Spinal cord (tissue), 10 donors: ENCODE measurements around the gene DLG2. TPM values are rescaled to one million over a fixed set of nuclear protein-coding genes. Genes with fewer than 3 reads are reported as not detected.

Experiments used
- DNase-seq, 6 donors: peaks; one replicate each; pipeline versions ENCODE4 v3.0.0 to v3.0.0-alpha.2; 2013 to 2015; ENCODE audit warnings: low spot score in 6 of 6, low read depth in 4 of 6
- H3K27ac ChIP-seq: one replicate; pipeline ENCODE4 v1.5.1; 2013; ENCODE audit warnings: low read depth, low read length, control low read depth
- H3K27me3 ChIP-seq: one replicate; pipeline ENCODE4 v1.6.1; 2013; ENCODE audit warnings: low read length; ENCODE audit not compliant: control insufficient read depth, insufficient read depth
- H3K36me3 ChIP-seq: one replicate; pipeline ENCODE4 v1.6.1; 2013; ENCODE audit warnings: low read length; ENCODE audit not compliant: control insufficient read depth, insufficient read depth
- H3K4me1 ChIP-seq: one replicate; pipeline ENCODE4 v1.6.1; 2013; ENCODE audit warnings: low read length; ENCODE audit not compliant: control insufficient read depth, insufficient read depth
- H3K4me3 ChIP-seq: one replicate; pipeline ENCODE4 v1.5.1; 2013; ENCODE audit warnings: low read depth, low read length, control low read depth
- H3K9me3 ChIP-seq: one replicate; pipeline ENCODE4 v1.6.1; 2013; ENCODE audit warnings: low read length; ENCODE audit not compliant: control insufficient read depth, insufficient read depth
- WGBS: methylation state at CpG from one replicate; pipeline ENCODE4 v1.1.5; 2013; ENCODE audit warnings: missing lambda C conversion rate; ENCODE audit not compliant: insufficient coverage; 5-methylcytosine and 5-hydroxymethylcytosine counted together
- polyA plus RNA-seq, 2 donors: library from polyadenylated mRNA; unstranded; fragments of 120-200 nt; gene quantifications; one replicate each; pipeline ENCODE4 v1.2.1, GENCODE V29; 2013; ENCODE audit not compliant: insufficient read length in 2 of 2
- total RNA-seq, 2 donors: library from RNA; depleted of rRNA in 1 of 2; stranded (reverse); fragments of 120-200 nt in 1 of 2; fragments of >200 nt in 1 of 2; gene quantifications; one replicate each; pipeline versions ENCODE4 v1.2.3 to v1.2.4, GENCODE V29; 2013 to 2014
- donor health status: healthy.

DLG2 gene
- total and polyA plus RNA-seq, 4 donors, result 37.7 to 111 (median 49.0) TPM

DNA sequence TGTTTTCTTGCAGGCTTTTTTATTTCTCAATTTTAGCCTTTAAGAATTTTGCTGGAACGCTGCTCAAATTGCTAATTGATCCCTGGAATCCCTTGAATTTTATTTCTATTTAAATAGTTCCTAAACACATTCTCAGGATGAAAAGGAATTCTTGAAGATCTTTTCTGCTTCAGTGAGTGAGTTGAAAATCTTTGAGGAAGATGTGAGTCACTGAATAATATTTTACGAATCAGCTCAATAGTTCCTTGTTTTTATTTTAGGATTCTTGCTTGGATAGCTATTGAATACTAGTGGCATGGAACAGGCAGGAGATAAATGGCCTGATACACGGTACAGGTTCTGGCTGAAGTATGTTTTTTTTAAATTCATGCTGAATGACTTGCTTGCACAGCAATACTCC, 2146.3 kb downstream of the DLG2 start:
- no peak for DNase-seq
- H3K4me1 ChIP-seq, result no peaks in the 10 kb centered on the region
- H3K27me3 ChIP-seq, result no peaks in the 10 kb centered on the region
- no peak overlapping the region for H3K4me3 ChIP-seq
- H3K36me3 ChIP-seq, result no peaks in the 10 kb centered on the region
- H3K27ac ChIP-seq, result no peak overlapping the region
- no peaks in the 10 kb centered on the region for H3K9me3 ChIP-seq
- no CpG with 5 or more reads among the region's 3 CpGs for WGBS

DNA sequence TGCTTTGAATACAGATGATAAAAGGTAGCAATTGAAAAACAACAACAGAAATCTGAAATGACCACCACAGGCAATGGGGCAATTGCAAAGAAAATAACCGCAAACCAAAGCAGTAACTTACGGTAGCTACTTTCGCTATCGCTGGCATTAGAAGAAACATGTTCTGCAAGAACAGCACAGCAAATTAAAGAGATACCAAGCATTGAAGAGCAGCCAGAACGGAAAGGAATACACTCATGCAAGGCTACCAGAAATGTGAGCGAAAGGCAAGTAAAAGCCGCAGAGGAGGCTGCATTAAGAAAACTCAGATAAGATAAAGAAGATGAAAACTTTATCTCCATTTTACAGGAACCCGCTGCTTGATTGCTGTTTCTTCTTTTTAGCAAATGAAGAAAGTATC, 2146.9 kb downstream of the DLG2 start:
- no peaks in the 10 kb centered on the region for H3K36me3 ChIP-seq
- no peak overlapping the region for H3K4me3 ChIP-seq
- no peaks in the 10 kb centered on the region for H3K27me3 ChIP-seq
- no peak for DNase-seq
- H3K27ac ChIP-seq, result no peak overlapping the region
- WGBS, result 79% methylated on average over 4 of the region's 8 CpGs
- H3K9me3 ChIP-seq, result no peaks in the 10 kb centered on the region
- H3K4me1 ChIP-seq, result no peaks in the 10 kb centered on the region

DNA sequence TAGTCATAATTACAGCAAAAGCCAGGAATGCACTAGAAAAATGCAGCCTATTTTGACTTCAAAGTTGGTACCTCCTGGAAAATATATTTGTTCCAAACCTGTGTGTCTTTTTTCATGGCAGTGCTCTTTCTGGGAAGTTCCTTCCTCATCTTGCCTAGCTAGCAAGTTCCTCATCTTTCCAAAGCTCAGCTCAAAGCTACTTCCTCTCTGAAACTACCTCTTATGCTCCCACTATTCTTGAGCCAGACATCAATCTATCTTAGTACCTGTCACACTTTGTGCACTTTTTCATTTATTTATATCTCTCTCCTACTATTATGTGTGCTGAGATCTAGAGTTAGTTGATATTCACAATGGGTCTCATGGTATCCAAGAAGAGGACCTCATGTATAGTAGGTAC, 2149.4 kb downstream of the DLG2 start:
- H3K4me1 ChIP-seq, result no peaks in the 10 kb centered on the region
- no peaks in the 10 kb centered on the region for H3K36me3 ChIP-seq
- H3K4me3 ChIP-seq, result no peak overlapping the region
- no peak for DNase-seq
- no peaks in the 10 kb centered on the region for H3K9me3 ChIP-seq
- no peaks in the 10 kb centered on the region for H3K27me3 ChIP-seq
- no peak overlapping the region for H3K27ac ChIP-seq

DNA sequence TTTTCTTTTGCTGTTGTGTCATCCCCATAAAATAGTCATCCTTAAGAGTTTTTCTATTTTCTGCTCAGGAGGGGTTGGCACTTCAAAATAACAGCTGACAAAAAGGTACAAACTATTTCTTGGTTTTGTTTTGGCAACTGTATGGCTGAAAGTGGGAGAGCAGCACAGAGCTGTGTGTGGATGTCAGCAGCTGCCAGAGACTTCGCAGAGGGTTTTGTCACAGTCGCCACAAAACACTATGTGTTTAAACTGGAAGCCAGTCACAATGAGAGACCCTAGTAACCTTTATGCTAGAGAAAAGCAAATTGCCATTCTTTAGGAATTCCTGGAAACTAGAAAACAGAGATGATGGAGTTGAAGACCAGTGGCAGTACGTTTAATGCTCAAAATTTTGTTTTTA, 2151.4 kb downstream of the DLG2 start:
- H3K36me3 ChIP-seq, result no peaks in the 10 kb centered on the region
- 53% methylated on average over 3 of the region's 3 CpGs for WGBS
- H3K9me3 ChIP-seq, result no peaks in the 10 kb centered on the region
- no peak overlapping the region for H3K27ac ChIP-seq
- no peak overlapping the region for H3K4me3 ChIP-seq
- H3K4me1 ChIP-seq, result no peaks in the 10 kb centered on the region
- DNase-seq, result peak in 1 of 6 donors; percentile 29
- no peaks in the 10 kb centered on the region for H3K27me3 ChIP-seq

DNA sequence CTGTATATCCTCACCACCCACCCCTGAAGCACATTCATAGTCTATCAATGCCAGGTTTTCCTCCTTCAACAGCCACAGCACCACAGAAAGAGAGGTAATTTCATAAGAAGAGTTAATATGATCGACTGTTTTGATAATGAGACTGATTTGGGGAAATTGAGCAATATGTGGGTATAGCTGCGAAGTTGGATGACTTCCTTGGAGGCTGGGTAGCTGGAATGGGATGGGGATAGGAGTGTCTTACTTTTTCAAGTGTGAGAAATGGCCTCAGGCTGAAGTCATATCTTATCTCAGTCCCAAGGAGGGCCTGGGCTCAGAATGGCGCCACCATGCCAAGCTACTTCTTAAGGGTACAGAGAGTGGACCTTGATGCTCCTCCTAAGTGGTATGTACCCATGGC, 2153.4 kb downstream of the DLG2 start:
- no peaks in the 10 kb centered on the region for H3K27me3 ChIP-seq
- no peak overlapping the region for H3K4me3 ChIP-seq
- H3K9me3 ChIP-seq, result no peaks in the 10 kb centered on the region
- H3K36me3 ChIP-seq, result no peaks in the 10 kb centered on the region
- no peak overlapping the region for H3K27ac ChIP-seq
- no peak for DNase-seq
- no peaks in the 10 kb centered on the region for H3K4me1 ChIP-seq
- WGBS, result 97% methylated on average over 3 of the region's 3 CpGs

DNA sequence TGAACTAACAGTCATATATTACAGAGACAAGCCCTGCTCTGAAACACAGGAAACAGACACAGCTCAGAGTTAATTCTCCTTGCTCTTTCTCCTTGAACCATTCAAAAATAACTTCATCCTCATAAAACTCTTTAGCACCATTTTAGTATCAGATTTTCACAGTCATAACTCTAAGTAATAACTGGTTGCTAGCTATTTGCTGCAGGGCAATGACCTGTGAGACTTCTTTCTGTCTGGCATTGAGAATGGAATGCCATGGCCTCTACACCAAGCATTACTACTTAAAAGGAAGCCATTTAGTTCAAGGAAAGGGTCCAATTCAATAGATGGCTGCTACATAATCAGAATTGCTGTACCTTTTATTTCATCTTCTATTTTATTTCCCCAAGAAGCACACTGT, 2154.3 kb downstream of the DLG2 start:
- Histone ChIP-seq H3K4me1 (no peaks in the 10 kb centered on the region), H3K27ac (no peak overlapping the region), H3K27me3 (no peaks in the 10 kb centered on the region), H3K36me3 (no peaks in the 10 kb centered on the region), H3K4me3 (no peak overlapping the region), H3K9me3 (no peaks in the 10 kb centered on the region)
- peak in 1 of 6 donors; percentile 29 for DNase-seq

DNA sequence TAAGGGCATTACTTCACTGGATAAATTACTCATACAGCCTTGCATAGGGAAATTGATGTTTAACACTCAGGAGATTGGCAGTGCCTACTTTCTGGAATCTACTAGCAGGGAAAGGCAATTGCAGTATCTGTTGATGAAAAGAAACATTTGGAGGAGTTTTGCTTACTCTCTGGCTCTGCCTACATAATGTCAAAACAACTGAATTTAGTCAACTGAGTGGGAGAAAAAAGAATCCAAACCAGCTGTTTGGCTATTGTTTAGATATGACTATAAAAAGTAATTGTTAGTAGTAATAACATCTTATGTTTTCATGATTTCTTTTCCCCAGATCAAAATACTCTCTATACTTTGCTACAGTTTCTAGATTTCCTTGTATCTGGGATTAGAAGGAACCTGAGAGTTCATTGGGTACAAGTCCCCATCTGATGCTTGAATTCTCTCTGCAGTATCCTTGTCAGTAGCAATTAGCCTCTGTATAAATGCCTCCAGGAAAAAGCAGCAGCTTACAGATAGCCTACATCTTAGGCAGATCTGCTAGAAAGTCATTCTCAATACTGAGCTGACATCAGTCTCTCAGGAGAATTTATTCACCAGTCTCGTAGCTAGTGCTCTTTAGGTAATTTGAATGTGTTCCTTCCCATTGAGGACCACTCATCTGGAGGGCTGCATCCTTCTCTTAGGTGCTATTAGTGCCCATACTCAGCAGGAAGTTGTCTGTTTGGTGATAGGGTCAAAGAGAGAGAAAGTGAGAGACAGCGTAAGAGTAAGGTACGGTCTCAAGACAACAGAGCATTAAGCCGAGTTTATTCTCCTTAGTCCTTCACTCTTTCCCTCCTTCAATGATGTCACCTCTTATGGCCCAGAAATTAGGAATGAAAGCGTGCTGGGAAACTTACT, 2155.1 kb downstream of the DLG2 start:
- DNase-seq, result peak in 1 of 6 donors; percentile 31

DNA sequence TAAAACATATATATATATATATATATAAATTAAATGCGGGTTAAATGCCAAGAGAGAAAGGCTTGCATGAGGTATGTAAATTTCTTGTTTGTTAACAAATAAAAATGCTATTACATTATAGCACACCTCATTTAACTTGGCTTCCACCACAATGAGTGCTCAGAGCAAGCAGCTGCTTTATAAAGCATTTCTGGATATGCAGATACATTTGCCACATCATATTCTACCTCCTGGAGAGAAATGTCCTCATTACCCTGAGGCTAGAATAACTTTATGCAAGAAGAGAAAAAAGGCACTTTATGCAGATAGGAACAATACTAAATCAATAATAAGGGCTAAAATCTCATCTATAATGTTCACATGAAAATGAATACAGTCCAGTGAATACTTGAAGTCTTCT, 2159.3 kb downstream of the DLG2 start:
- Histone ChIP-seq H3K4me3 (no peak overlapping the region), H3K9me3 (no peaks in the 10 kb centered on the region), H3K36me3 (no peaks in the 10 kb centered on the region), H3K27me3 (no peaks in the 10 kb centered on the region), H3K4me1 (no peaks in the 10 kb centered on the region), H3K27ac (no peak overlapping the region)
- WGBS, result no CpG with 5 or more reads among the region's 1 CpG
- DNase-seq, result peak in 1 of 6 donors; percentile 81

More for the DNA sequence above, 2155.1 kb downstream of the DLG2 start:
- Histone ChIP-seq H3K36me3 (no peaks in the 10 kb centered on the region), H3K27me3 (no peaks in the 10 kb centered on the region), H3K27ac (no peak overlapping the region), H3K9me3 (no peaks in the 10 kb centered on the region), H3K4me3 (no peak overlapping the region), H3K4me1 (no peaks in the 10 kb centered on the region)
- no CpG with 5 or more reads among the region's 5 CpGs for WGBS

DNA sequence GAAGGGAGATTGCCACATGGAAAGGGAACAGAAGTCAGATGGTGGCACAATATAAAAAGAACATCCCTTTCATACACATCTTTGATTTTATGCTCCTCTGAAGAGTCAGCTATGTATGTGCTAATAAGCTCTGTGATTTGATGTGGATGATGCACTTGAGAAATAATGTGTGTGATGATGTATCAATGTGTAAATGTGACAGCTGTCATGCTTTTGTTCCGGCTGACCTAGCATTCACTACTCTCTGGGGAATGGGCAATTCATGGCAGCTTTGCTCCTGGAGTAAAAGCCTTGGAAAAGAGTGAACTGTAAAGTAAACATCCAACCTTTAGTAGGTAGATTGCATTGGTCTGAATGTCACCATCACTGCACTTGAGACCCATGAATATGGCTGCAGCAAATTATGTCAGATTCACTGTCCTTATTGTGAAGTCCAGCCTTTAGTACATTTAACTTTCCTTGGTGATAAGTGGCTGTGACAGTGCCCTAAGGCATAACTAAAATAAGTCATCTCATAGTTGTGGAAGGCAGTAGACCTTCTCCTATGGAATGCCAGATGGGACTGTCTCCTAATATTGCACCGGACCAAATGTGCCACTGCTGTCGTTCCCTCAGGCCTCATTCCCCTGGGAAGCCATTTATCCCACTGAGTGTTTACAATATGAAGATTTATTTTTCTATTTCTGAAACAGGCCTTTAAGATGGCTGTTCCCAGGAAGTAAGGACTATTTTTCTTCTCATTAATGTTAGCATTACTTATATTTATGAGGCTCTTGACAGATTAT, 2162.8 kb downstream of the DLG2 start:
- Histone ChIP-seq H3K27me3 (no peaks in the 10 kb centered on the region), H3K4me1 (no peaks in the 10 kb centered on the region), H3K36me3 (no peaks in the 10 kb centered on the region), H3K27ac (no peak overlapping the region), H3K4me3 (no peak overlapping the region), H3K9me3 (no peaks in the 10 kb centered on the region)
- DNase-seq, result peak in 1 of 6 donors; percentile 73
- WGBS, result 80% methylated on average over 2 of the region's 3 CpGs

DNA sequence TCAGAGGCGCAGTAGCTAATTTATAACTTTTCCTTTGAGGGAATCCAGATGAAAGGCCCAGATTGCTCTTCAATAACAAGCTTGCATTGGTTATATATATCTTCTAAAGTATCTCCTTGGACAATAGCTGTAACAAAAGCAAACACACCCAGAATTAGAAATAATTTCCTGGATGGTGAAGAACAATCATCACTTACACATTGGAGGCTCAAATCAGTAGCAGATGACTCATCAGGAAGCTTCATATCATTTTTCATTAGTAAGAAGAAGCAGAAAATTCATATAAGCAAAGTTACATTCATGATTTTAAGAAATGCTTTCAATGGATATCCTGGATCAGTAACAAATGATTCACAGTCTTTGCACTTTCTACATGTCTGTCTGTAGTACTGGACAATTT, 2167.3 kb downstream of the DLG2 start:
- Histone ChIP-seq H3K4me1 (peaks cover 10% of the 10 kb centered on the region), H3K9me3 (no peaks in the 10 kb centered on the region), H3K4me3 (no peak overlapping the region), H3K27ac (no peak overlapping the region), H3K27me3 (no peaks in the 10 kb centered on the region), H3K36me3 (no peaks in the 10 kb centered on the region)
- no CpG with 5 or more reads among the region's 1 CpG for WGBS
- no peak for DNase-seq
